Measurements from ENCODE around the gene EIF4E2. TPM values are rescaled to one million over a fixed set of nuclear protein-coding genes. Genes with fewer than 3 reads are reported as not detected.

EIF4E2 gene
- total RNA-seq, 4 donors from 2014 or later: 23.8 to 38.5 (median 27.8) TPM

DNA sequence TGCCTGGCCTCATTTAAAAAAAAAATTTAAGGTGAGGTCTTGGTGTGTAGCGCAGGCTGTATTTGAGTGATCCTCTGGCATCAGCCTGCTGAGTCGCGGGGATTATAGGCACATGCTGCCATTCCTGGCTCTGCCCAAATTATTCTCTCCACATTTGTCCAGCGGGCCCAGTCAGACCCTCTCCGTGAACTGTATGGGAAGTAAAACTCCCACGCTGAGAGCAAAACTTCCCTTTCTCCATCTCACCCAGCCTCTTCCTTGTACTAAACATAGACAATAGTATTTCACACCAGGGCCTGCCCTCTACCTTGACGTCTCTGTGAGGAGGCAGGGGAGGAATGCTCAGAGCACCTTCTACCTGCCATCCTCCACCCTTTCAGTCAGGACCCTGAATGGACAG is 37.0 kb downstream of the EIF4E2 start:
- Histone ChIP-seq H3K36me3 (peaks cover 0 to 29% (median 0%) of the 10 kb centered on the region in 3 donors), H3K27ac (no peak overlapping the region), H3K9me3 (peaks cover 0 to 15% (median 0%) of the 10 kb centered on the region in 4 donors), H3K27me3 (no peaks in the 10 kb centered on the region), H3K4me1 (peaks cover 0 to 6% (median 0%) of the 10 kb centered on the region in 4 donors), H3K4me3 (no peak overlapping the region)
- no peak for TF ChIP-seq EP300 (IDR thresholded peaks at IDR 0.05)
- TF ChIP-seq POLR2A (IDR thresholded peaks at IDR 0.05): no peak
- TF ChIP-seq, protein P1, sequence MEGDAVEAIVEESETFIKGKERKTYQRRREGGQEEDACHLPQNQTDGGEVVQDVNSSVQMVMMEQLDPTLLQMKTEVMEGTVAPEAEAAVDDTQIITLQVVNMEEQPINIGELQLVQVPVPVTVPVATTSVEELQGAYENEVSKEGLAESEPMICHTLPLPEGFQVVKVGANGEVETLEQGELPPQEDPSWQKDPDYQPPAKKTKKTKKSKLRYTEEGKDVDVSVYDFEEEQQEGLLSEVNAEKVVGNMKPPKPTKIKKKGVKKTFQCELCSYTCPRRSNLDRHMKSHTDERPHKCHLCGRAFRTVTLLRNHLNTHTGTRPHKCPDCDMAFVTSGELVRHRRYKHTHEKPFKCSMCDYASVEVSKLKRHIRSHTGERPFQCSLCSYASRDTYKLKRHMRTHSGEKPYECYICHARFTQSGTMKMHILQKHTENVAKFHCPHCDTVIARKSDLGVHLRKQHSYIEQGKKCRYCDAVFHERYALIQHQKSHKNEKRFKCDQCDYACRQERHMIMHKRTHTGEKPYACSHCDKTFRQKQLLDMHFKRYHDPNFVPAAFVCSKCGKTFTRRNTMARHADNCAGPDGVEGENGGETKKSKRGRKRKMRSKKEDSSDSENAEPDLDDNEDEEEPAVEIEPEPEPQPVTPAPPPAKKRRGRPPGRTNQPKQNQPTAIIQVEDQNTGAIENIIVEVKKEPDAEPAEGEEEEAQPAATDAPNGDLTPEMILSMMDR (IDR thresholded peaks at IDR 0.05): no peak
- DNase-seq (ENCODE audit: low spot score in 2 of 2): no peak
- 77 to 79% methylated on average over 7 of the region's 7 CpGs for WGBS, 2 donors

DNA sequence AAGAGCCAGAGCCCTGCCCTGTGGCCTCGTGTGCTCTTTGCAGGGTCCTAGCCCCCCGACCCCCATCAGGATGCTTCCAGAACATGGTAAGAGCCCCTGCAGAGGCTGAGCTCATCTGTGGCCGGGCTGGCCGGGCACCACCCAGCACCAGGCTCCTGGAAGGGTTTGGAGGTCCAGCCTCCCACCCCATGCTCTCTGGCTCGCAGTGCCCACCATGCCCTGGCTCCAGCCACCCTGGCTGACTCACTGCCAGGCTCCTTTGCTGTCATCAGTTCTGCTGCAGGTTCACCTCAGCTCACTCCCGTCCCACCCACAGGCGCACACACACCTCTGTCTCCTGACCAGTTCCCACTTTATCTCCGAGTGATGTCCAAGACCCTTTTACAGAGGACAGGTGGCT is 37.5 kb downstream of the EIF4E2 start:
- WGBS, 2 donors: 84 to 96% methylated on average over 8 of the region's 8 CpGs
- no peak for DNase-seq (ENCODE audit: low spot score in 2 of 2)
- no peak overlapping the region for H3K4me3 ChIP-seq
- peaks cover 0 to 24% (median 0%) of the 10 kb centered on the region in 3 donors for H3K36me3 ChIP-seq
- H3K27me3 ChIP-seq: no peaks in the 10 kb centered on the region
- TF ChIP-seq POLR2A (IDR thresholded peaks at IDR 0.05) (no peak), EP300 (IDR thresholded peaks at IDR 0.05) (no peak)
- TF ChIP-seq, protein P1 (IDR thresholded peaks at IDR 0.05): no peak
- H3K27ac ChIP-seq: no peak overlapping the region
- H3K9me3 ChIP-seq: peaks cover 0 to 15% (median 0%) of the 10 kb centered on the region in 4 donors
- peaks cover 0 to 6% (median 0%) of the 10 kb centered on the region in 4 donors for H3K4me1 ChIP-seq

DNA sequence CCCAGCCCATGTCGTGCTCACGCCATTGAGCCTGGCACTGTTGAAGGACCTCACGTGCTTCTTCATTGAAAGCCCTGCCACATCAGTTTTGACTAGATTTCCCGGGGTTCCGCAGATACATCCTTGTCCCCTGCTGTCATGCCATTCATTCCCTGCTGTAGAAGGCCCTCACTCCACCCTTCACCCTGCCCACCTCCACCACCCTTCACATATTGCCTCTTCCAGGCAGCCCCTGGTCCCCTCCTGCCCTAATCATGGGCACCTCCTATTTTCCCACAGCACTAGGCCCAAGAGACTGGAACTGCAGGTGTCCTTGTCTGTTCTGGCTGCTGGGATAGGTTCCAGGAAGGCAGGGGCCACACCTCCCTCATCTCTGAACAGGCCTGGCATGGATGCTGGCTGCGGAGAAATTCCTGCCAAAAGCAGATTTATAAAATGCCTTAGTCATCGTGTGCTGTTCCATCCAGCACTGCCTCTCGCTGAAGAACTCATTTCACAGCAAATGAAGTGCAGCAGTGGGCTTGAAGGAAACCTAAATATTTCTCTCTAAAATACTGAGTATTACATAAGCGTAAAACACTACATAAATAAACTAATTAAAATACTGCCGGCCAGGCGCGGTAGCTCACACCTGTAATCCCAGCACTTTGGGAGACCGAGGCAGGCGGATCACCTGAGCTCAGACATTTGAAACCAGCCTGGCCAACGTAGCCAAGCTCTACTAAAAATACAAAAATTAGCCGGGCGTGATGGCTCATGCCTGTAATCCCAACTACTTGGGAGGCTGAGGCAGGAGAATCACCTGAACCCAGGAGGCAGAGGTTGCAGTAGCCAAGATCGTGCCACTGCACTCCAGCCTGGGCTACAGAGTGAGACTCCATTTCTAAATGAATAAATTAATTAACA is 38.4 kb downstream of the EIF4E2 start:
- no peaks in the 10 kb centered on the region for H3K27me3 ChIP-seq
- peaks cover 0 to 6% (median 0%) of the 10 kb centered on the region in 4 donors for H3K4me1 ChIP-seq
- H3K4me3 ChIP-seq: no peak overlapping the region
- no peak overlapping the region for H3K27ac ChIP-seq
- DNase-seq (ENCODE audit: low spot score in 2 of 2): no peak
- H3K9me3 ChIP-seq: peaks cover 0 to 10% (median 0%) of the 10 kb centered on the region in 4 donors
- H3K36me3 ChIP-seq: peaks cover 0 to 15% (median 0%) of the 10 kb centered on the region in 3 donors
- 80 to 83% methylated on average over 18 of the region's 18 CpGs for WGBS, 2 donors
- TF ChIP-seq, protein P1 (IDR thresholded peaks at IDR 0.05): no peak
- no peak for TF ChIP-seq POLR2A (IDR thresholded peaks at IDR 0.05)
- no peak for TF ChIP-seq EP300 (IDR thresholded peaks at IDR 0.05)

DNA sequence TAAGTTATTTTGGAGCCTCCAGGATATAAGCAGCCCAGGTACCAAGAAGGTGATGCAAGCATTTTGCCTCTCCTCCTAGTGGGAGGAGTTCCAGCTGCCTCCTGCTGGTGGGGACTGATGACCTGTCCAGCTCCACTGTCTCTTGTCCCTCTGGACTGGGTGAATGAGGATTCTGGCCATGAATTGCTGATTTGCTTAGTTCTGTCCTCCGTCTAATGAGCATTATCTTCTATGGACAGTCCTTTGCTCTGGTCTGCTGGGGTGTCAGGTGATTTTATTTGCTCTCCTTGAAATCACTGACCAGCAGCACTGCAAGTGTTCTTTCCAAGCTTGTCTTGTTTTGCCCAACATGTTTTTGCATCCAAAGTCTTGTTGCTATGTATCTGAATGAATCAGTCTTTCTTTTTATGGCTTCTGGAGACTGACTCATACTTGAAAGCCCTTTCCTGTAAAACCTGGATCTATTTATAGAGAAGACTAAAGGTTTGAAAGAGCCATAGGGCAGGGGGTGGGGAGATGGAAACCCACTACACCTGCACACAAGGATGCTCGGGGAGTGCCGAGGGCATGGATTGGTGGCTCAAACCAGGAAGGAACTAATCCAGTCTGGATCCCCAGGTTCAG is 42.4 kb downstream of the EIF4E2 start:
- WGBS, 2 donors: 90 to 93% methylated on average over 3 of the region's 3 CpGs
- Histone ChIP-seq H3K27me3 (no peaks in the 10 kb centered on the region), H3K27ac (no peak overlapping the region), H3K4me3 (no peak overlapping the region), H3K36me3 (no peaks in the 10 kb centered on the region), H3K9me3 (no peaks in the 10 kb centered on the region), H3K4me1 (peaks cover 0 to 6% (median 0%) of the 10 kb centered on the region in 4 donors)
- TF ChIP-seq EP300 (IDR thresholded peaks at IDR 0.05) (no peak), POLR2A (IDR thresholded peaks at IDR 0.05) (no peak)
- TF ChIP-seq, protein P1 (IDR thresholded peaks at IDR 0.05): no peak
- DNase-seq (ENCODE audit: low spot score in 2 of 2): no peak

DNA sequence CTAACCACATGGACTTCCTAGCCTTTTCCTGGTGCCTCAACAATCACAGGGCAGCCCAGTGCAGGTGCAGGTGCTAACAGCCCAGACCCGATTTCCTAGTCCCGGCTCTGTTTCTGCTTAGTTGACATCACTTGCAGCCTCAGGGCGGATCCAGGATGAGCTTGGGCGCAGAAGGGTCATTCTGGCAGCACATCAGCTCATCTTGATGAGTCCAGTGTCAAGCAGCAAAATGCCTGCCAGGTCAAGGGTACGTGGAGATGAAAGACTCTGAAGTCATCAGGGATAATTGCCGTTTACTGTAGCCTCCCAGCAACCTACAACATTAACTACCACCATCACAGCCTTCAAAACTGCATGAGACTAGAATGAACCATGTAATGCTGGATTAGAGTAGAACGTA is 43.5 kb downstream of the EIF4E2 start:
- TF ChIP-seq, protein P1 (IDR thresholded peaks at IDR 0.05): no peak
- no peak for TF ChIP-seq POLR2A (IDR thresholded peaks at IDR 0.05)
- no peak for TF ChIP-seq EP300 (IDR thresholded peaks at IDR 0.05)
- Histone ChIP-seq H3K4me3 (no peak overlapping the region), H3K9me3 (no peaks in the 10 kb centered on the region), H3K36me3 (no peaks in the 10 kb centered on the region), H3K4me1 (peaks cover 0 to 5% (median 0%) of the 10 kb centered on the region in 4 donors), H3K27me3 (no peaks in the 10 kb centered on the region), H3K27ac (no peak overlapping the region)
- 75 to 83% methylated on average over 7 of the region's 7 CpGs for WGBS, 2 donors
- DNase-seq (ENCODE audit: low spot score in 2 of 2): no peak

Data from tibial nerve (tissue), 4 donors.